MM.1S (cell line): ENCODE measurements around the gene ASTE1.

Experiments used
- CTCF ChIP-seq: fragments of 300-600 bp; sonication (generic); IDR thresholded peaks from 2 replicates; pipeline ENCODE4 v1.5.1; 2016; ENCODE audit warnings: antibody characterized with exemption, low read length, mixed read lengths
- EZH2 ChIP-seq: fragments of 300-600 bp; sonication (generic); optimal IDR thresholded peaks from 2 replicates; pipeline ENCODE3; 2017; ENCODE audit warnings: low read depth, mild to moderate bottlenecking, antibody characterized with exemption, low read length, mixed read lengths
- EZH2phosphoT487 ChIP-seq: fragments of 300-600 bp; sonication (generic); IDR thresholded peaks from 2 replicates; pipeline ENCODE4 v1.6.1; 2018; ENCODE audit warnings: antibody characterized with exemption, low read length

- TF ChIP-seq CTCF (no peak), EZH2 (no peak), EZH2phosphoT487 (no peak)
Observed at GRCh38 chr3:131007782-131008181, 18.8 kb downstream of the ASTE1 start.
